ENCODE measurements around the gene NOC4L.

NOC4L gene

GRCh38 chr12:132201391-132202120, 57.3 kb downstream of the NOC4L start:
- DNase-seq, result no peak

All from NCI-H2227 treated with DMSO at 0.1 percent for 48 hours (cell line).